ENCODE measurements around the gene IKBKE. TPM values are rescaled to one million over a fixed set of nuclear protein-coding genes. Genes with fewer than 3 reads are reported as not detected.

The IKBKE gene
- polyA plus RNA-seq, 5 donors: 4.9 to 7.8 (median 6.6) TPM

- no peak for DNase-seq
Measured at GRCh38 chr1:206453111-206453510, 17.2 kb upstream of the IKBKE start.

DNA sequence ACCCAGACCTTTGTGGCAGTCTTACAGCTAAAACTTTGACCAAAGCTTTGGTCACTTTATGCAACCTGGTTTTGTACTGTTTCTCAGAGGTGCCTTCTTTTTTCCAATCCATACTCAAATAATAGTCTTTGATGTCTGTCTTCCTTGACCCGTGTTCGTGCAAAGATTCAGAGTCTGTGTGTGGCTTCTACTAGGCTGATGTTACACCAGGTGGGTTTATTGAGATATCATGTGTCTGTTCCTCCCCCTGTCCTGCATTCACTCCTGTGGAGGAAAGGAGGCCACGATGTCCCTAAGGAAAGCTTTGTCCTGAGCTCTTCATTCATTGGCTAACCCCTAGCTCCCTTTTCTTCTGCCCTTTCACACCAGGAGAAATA is 15.0 kb upstream of the IKBKE start:
- no peak for DNase-seq

DNA sequence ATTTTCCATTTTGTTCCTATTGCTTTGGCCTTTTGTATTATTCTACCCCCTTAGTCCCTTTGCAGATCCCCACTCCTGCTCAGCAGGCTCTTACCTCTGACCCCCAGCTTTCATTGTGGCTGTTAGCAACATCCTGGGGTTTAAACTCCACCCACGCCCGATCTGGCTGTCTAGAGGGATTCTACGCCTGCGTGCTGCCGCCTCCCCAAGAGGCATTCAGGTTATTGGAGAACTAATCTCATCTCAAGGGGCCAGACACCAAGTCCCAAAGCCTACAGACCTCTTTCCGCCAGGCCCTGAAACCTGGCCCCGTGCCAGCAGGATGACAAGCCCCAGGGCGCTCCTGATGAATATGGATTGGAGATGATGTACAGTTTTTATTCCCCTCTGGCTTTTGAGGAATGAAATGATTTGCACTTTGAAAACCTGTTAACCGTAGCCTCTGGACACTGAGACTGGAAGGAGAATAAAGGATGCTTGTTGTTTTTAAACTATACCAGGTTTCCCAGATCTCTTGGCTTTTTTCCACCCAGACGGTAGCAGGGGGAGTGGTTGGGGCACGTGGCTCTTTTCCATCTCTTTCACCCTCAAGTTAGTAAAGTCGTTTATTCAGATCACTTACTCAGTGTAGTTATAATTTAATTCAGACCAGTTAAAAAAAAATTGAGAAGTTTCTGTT is 14.5 kb upstream of the IKBKE start:
- peak in 1 of 2 donors; percentile 27 for DNase-seq

DNA sequence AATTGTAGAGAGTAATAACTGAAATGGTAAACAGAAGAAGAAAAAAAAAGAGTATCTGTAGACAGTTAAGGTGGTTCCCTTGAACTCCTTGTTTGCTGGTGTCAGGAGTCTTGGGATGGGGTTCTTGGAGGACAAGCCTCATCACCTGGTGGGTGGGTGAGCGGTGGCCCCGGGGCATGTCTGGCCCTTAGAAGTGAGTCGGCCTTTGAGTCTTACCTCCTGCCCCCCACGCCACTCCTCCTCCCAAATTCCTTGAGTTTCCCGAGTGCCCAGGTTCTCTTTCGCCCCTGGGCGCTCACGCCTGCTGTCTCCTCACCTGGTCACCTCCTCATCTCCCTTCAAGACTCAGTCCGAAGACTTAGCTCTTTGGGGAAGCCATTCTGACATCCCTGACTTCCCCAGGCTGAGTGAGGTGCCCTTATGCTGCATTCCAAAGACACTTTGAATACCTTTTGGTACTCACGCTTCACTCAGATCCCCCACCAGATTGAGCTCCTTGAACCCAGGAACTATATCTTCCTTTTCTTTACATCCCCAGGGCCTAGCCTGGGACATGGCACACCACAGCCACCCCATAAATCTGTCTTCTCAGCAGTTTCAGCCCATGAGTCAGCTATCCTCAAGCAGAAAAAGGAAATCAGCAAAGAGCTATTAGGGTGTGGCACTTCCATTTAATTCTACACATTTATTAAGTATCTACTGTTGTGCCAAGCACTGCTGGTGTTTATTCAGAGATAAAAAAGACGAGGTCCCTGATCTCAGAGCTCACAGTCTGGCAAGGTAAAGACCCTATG is 13.5 kb upstream of the IKBKE start:
- no peak for DNase-seq

DNA sequence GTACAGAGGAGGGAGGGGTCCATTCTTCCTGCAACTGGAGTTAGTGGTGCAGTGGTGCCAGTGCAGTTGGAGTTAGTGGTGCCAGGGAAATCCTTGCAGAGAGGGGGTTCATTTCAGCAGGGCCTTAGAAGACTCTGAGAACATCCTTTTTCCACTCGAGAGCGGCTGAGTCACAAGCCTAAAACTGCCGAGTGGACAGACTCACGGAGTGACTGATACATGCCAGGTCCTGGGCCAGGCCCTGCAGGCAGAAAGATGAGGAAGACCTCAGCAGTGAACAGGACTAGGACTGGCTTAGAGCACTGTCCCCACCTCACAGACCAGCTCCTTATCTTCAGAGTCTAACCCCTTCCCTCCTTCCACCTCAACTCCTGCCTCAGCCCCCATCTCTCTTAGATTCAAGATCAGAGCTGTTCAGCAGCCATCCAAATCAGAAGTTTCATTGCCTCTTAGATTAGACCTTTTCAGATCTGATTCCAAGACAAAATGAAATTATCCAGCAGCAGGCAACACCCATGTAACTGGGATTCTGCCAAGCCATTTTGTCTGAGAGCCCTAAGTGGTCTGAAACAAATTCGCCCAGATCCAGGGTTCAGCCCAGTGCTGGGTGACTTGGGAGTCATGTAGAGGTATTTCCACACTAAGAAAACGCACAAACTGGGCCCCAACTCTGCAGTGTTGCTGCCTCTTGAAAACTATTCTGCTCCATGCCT is 12.7 kb upstream of the IKBKE start:
- no peak for DNase-seq

DNA sequence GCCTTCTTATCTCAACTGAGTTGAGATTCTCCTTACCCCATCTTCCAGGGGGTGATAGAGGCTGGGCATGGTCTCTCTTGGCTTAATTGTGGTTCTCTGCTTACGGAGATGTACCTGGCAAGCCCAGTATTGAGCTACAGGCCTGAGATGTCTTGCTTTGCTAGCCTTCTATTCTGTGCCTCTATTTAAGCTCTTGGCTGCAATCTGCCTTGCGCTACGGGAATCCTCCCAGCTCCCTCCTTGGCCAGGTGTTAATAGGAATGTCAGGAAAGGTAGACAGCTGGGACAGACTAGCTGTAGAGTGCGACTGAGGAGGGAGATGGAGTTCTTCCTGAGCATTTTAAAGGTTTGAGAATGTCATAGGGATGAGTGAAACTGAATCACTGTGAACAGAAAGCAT is 10.6 kb upstream of the IKBKE start:
- no peak for DNase-seq

GRCh38 chr1:206460836-206461426 is 9.3 kb upstream of the IKBKE start:
- no peak for DNase-seq

DNA sequence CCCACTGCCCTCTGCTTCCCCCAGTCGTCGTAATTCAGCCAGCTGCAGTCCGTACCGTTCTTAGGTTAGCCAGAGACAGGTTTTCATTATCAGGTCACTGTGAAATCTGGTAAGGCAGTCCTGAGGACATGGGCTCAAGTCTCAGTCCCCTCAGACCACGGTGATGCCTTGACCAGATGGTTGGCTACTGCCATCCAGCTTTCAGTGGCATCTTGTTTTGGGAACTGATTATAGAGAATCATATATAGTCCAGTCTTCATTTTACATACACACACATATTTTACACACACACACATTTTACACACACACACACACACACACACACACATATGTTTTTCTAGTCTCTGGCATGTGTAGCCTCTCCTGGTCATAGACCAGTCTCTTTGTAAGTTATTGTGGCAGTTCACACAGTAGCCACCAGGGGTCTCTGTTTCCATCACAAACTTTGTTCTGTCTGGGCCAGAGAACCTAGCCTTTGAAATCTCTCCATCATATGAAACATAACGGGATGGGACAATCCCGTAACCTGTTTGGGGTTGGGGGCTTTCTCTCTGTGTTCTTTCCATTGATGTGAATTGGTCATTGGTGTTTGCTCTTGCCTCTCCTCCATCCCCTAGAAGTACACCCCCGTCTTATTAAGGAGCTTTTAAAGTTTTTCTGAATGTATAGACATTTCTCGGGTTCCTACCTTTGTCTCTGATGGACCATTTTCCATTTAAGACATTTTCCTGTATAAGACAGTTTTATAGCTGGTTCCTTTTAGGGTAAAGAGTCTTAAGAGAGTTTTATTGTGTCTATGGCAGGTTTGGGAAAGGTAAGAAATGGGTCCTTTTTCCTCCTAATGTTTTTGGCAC is 8.4 kb upstream of the IKBKE start:
- peak; percentile 41 to 56 for DNase-seq

DNA sequence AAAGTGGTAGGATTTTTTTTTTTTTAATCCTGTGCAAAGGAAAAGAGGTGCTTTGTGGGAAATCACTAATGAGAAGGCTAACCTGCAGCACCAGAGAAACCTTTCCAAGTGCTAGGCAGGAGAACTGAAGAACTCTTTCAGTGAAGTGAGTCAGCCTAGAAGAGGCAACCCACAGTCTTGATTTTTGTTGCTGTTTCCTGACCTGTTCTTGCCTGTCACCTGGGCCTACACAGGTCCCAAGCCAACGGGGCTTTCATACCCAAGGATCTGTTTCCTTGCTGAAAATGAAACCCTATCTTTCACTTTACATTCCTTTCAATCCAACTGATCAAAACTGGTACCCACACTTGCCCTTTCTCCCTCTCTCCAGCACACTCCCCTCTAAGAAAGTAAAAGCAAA is 7.1 kb upstream of the IKBKE start:
- DNase-seq: no peak

DNA sequence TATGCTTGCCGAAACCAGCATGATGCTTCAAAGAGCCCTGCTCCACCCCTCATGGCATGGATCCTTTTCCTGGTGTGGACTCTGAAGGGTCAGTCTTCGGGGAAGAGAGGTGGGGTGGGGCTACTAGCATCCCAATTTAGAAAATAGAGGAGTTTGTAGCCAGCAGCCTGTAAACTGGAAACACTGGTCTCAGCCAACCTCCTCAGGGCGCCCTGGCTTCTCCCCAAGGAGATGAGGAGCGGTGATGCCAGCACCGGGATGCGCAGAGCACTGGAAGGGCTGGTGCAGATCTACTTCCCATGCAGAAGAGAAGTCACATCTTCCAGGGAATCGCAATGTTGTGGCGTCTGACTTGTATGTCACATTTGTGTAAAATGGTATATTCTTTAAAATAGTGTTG is 6.4 kb upstream of the IKBKE start:
- DNase-seq: no peak

GRCh38 chr1:206464456-206464964 is 5.8 kb upstream of the IKBKE start:
- DNase-seq: no peak

DNA sequence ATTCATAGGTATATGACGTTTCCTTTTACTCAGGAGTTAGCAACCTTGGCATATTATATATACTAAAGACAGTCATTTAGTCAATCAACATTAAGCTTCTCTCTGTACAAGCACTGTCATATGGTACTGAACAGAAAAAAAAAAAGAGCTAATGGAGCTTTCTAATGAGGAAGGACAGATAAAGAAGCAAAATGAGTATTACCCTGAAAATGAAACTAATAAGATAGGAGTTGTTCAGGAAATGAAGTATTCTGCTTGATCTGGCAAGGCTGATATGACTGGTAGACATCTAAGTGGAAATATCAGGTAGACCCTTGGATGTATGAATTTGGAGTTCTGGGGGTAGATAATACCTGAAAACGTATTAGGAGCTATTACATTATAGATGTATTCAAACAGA is 4.3 kb upstream of the IKBKE start:
- DNase-seq: no peak

DNA sequence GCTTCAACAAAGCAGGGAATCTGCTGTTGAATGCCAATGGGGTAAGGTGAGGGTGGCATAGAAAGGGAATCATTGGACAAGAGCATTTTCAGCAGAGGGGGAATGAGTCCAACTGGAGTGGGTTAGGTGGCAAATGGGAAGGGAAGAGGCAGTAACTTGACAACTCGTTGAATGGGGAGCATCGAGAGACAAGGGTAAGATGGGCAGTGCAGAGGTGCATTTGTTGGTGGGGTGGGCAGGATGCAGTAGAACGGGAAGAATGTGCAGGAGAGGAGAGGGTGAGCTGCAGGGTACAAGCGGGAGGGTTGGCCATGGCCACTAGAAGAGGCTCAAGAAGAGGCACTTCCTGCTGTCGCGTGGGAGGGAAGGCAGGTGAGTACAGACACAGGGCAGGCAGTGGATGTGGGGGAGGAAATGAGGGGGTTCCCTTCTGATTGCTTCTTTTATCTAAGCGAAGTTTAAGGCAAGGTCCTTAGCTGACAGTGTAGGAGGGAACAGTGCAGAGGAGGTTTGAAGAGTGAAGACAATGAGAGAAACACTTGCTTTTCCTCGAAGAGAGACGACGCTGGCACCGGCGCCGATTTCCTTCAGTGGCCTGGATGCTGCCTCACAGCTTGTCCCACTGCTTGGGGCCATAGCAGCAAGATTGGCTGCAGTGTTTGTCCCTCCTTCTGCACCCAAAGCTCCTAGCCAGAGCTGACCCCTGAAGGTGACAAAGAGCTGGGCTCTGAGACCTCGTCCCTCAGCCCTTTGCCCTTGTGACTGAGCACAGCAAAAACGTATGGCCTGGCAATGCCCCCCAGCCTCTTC is 3.2 kb upstream of the IKBKE start:
- no peak for DNase-seq

DNA sequence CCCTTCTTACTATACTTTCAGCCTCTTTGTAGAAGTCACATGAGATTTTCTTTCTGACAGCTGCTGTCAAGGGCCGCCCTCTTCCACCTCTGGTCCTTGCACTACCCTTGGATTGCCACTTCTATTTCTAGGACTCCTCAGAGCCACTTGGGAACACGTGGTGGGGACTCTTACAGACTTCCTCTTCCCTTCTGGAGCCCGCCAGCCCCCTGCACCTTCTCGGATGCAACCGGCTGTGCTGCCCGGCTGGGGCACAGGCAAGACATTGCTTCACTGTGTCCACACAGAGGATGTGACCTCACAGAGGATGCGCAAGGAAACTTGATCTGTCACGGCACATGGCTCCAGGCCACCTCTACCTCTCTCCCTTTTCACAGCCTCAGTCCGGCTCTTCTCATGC is 2.4 kb upstream of the IKBKE start:
- no peak for DNase-seq

GRCh38 chr1:206468571-206468970 is 1.7 kb upstream of the IKBKE start:
- DNase-seq: no peak

DNA sequence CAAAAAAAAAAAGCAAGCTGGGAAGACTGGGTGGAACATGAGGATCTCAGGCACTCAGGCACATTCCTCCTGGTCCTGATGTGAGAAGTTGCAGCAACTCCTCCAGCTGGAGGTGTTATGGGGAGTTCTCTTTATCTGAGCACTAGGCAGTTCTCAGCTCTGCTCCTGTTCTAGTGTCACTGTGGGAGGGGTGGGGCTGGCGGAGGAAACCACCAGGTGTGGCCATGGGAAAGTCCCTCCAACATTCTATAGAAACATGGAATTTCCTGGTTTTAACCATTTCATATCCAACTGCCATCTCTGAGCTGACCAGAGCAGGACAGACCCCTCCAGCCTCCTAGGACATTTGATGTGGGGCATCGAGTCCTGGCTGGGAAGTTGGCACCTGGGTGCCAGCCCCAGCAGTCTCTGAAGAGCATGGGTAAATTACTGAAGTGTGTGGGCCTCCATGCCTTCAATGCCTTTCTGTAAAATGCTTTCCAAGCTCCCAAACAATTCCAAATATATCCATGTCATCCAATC is 804 bp upstream of the IKBKE start:
- DNase-seq: no peak

GRCh38 chr1:206470692-206471414 is 577 bp downstream of the IKBKE start:
- DNase-seq: no peak

- no peak for DNase-seq
Measured at GRCh38 chr1:206471415-206471801, 1.1 kb downstream of the IKBKE start.

DNA sequence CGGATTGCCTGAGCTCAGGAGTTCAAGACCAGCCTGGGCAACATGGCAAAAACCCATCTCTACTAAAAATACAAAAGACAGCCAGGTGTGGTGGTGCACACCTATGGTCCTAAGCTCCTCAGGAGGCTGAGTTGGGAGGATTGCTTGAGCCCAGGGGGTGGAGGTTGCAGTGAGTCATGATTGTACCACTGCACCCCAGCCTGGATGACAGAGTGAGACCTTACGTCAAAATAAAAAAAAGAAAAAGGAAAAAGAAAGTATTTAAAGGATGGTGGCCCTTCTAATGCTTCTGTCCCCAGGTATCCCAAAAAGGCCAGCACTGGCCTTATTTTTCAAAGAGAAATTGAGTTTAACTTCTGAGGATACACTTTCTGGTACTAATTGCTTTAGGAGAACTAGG is 1.7 kb downstream of the IKBKE start:
- no peak for DNase-seq

GRCh38 chr1:206472454-206472853 is 2.2 kb downstream of the IKBKE start:
- DNase-seq: peak in 1 of 2 donors; percentile 35

All from right lung (tissue), 5 donors.